ENCODE data around the gene APOL6. TPM values are rescaled to one million over a fixed set of nuclear protein-coding genes. Genes with fewer than 3 reads are reported as not detected.

The APOL6 gene
- total RNA-seq, 2 experiments from 2014 or later: 39.3 TPM

- Histone ChIP-seq H3K27me3 (ENCODE audit: control insufficient read depth in 1 of 2, insufficient read depth in 2 of 2, low read length in 2 of 2) (peaks cover 2 to 4% of the 10 kb centered on the region in 2 experiments), H3K36me3 (ENCODE audit: insufficient read depth, low read length) (no peaks in the 10 kb centered on the region), H3K4me1 (ENCODE audit: insufficient read depth, low read length) (peaks cover 7% of the 10 kb centered on the region), H3K4me3 (ENCODE audit: low read length) (no peak overlapping the region), H3K9me3 (ENCODE audit: control insufficient read depth in 1 of 2, insufficient read depth in 1 of 2, low read length in 2 of 2) (no peaks in the 10 kb centered on the region), H3K27ac (ENCODE audit: low read depth in 1 of 2, low read length in 2 of 2) (no peak overlapping the region)
- Mint-ChIP-seq H3K4me3 (no peak overlapping the region), H3K27ac (no peak overlapping the region), H3K4me1 (ENCODE audit: low read depth) (no peaks in the 10 kb centered on the region), H3K36me3 (ENCODE audit: low read depth) (no peaks in the 10 kb centered on the region), H3K9me3 (no peaks in the 10 kb centered on the region), H3K27me3 (peaks cover 13% of the 10 kb centered on the region)
- POLR2A ChIA-PET: no interaction called here
- ATAC-seq (ENCODE audit: poor library complexity) (no peak), DNase-seq (no peak)
- TF ChIP-seq CTCF (IDR thresholded peaks at IDR 0.05): no peak
- intact Hi-C loops (cut with DNase I, micrococcal nuclease): no loop called here
- CTCF ChIA-PET: no interaction called here
Observed at GRCh38 chr22:35608088-35608487, 40.2 kb upstream of the APOL6 start.

- intact Hi-C loops (cut with DNase I, micrococcal nuclease): no loop called here
- Mint-ChIP-seq H3K9me3 (no peaks in the 10 kb centered on the region), H3K27me3 (peaks cover 13% of the 10 kb centered on the region), H3K4me1 (ENCODE audit: low read depth) (no peaks in the 10 kb centered on the region), H3K27ac (no peak overlapping the region), H3K36me3 (ENCODE audit: low read depth) (no peaks in the 10 kb centered on the region), H3K4me3 (no peak overlapping the region)
- DNase-seq (no peak), ATAC-seq (ENCODE audit: poor library complexity) (no peak)
- CTCF ChIA-PET: no interaction called here
- POLR2A ChIA-PET: no interaction called here
- Histone ChIP-seq H3K36me3 (ENCODE audit: insufficient read depth, low read length) (no peaks in the 10 kb centered on the region), H3K27ac (ENCODE audit: low read depth in 1 of 2, low read length in 2 of 2) (no peak overlapping the region), H3K9me3 (ENCODE audit: control insufficient read depth in 1 of 2, insufficient read depth in 1 of 2, low read length in 2 of 2) (no peaks in the 10 kb centered on the region), H3K4me3 (ENCODE audit: low read length) (no peak overlapping the region), H3K4me1 (ENCODE audit: insufficient read depth, low read length) (peaks cover 7% of the 10 kb centered on the region), H3K27me3 (ENCODE audit: control insufficient read depth in 1 of 2, insufficient read depth in 2 of 2, low read length in 2 of 2) (peaks cover 2 to 4% of the 10 kb centered on the region in 2 experiments)
- TF ChIP-seq CTCF (IDR thresholded peaks at IDR 0.05): no peak
Observed at GRCh38 chr22:35609261-35609660, 39.0 kb upstream of the APOL6 start.

GRCh38 chr22:35609761-35610160 is 38.5 kb upstream of the APOL6 start:
- no peaks in the 10 kb centered on the region for H3K4me1 Mint-ChIP-seq (ENCODE audit: low read depth)

More at GRCh38 chr22:35609761-35610160, 38.5 kb upstream of the APOL6 start:
- Histone ChIP-seq H3K27me3 (ENCODE audit: control insufficient read depth in 1 of 2, insufficient read depth in 2 of 2, low read length in 2 of 2) (peaks cover 2 to 4% of the 10 kb centered on the region in 2 experiments), H3K9me3 (ENCODE audit: control insufficient read depth in 1 of 2, insufficient read depth in 1 of 2, low read length in 2 of 2) (no peaks in the 10 kb centered on the region), H3K4me1 (ENCODE audit: insufficient read depth, low read length) (peaks cover 7% of the 10 kb centered on the region), H3K36me3 (ENCODE audit: insufficient read depth, low read length) (no peaks in the 10 kb centered on the region), H3K4me3 (ENCODE audit: low read length) (no peak overlapping the region), H3K27ac (ENCODE audit: low read depth in 1 of 2, low read length in 2 of 2) (no peak overlapping the region)
- Mint-ChIP-seq H3K9me3 (no peaks in the 10 kb centered on the region), H3K27me3 (peaks cover 13% of the 10 kb centered on the region), H3K4me3 (no peak overlapping the region), H3K27ac (no peak overlapping the region), H3K36me3 (ENCODE audit: low read depth) (no peaks in the 10 kb centered on the region)
- CTCF ChIA-PET: no interaction called here
- ATAC-seq (ENCODE audit: poor library complexity) (no peak), DNase-seq (no peak)
- intact Hi-C loops (cut with DNase I, micrococcal nuclease): no loop called here
- POLR2A ChIA-PET: no interaction called here
- no peak for TF ChIP-seq CTCF (IDR thresholded peaks at IDR 0.05)

Data from CD4-positive, alpha-beta T cell (primary cell).